HEK293 (cell line): Measurements from ENCODE around the gene TIAM2.

Experiments
- EGR2 ChIP-seq: fragments of 450-650 bp; formaldehyde crosslinking; IDR thresholded peaks from 2 replicates; pipeline ENCODE4 v1.5.1; 2016; ENCODE audit warnings: low read depth, missing biosample characterization, missing genetic modification characterization
- FEZF1 ChIP-seq: fragments of 450-650 bp; formaldehyde crosslinking; IDR thresholded peaks from 2 replicates; pipeline ENCODE4 v1.5.1; 2016; ENCODE audit warnings: missing biosample characterization, missing genetic modification characterization
- GLIS2 ChIP-seq: fragments of 450-650 bp; formaldehyde crosslinking; IDR thresholded peaks from 2 replicates; pipeline ENCODE4 v1.5.1; 2016; ENCODE audit warnings: missing biosample characterization, missing genetic modification characterization
- KLF9 ChIP-seq: fragments of 450-650 bp; formaldehyde crosslinking; IDR thresholded peaks from 2 replicates; pipeline ENCODE4 v1.5.1; 2016; ENCODE audit warnings: missing biosample characterization, missing genetic modification characterization, low read depth
- MZF1 ChIP-seq: fragments of 450-650 bp; formaldehyde crosslinking; IDR thresholded peaks from 2 replicates; pipeline ENCODE4 v1.5.1; 2017; ENCODE audit warnings: missing biosample characterization, missing genetic modification characterization, borderline replicate concordance
- SALL2 ChIP-seq: fragments of 450-650 bp; formaldehyde crosslinking; IDR thresholded peaks from 2 replicates; pipeline ENCODE4 v1.5.0; 2017; ENCODE audit warnings: missing biosample characterization, mild to moderate bottlenecking, missing genetic modification characterization, borderline replicate concordance
- SP3 ChIP-seq: fragments of 450-650 bp; formaldehyde crosslinking; IDR thresholded peaks from 2 replicates; pipeline ENCODE4 v1.5.1; 2016; ENCODE audit warnings: missing biosample characterization, missing genetic modification characterization
- ZBTB17 ChIP-seq: fragments of 450-650 bp; formaldehyde crosslinking; IDR thresholded peaks from 2 replicates; pipeline ENCODE4 v1.5.1; 2016; ENCODE audit warnings: missing biosample characterization, missing genetic modification characterization
- ZFP37 ChIP-seq: fragments of 450-650 bp; formaldehyde crosslinking; IDR thresholded peaks from 2 replicates; pipeline ENCODE4 v1.5.1; 2016; ENCODE audit warnings: missing biosample characterization, missing genetic modification characterization
- ZFP41 ChIP-seq: fragments of 450-650 bp; formaldehyde crosslinking; IDR thresholded peaks from 2 replicates; pipeline ENCODE4 v1.5.1; 2016; ENCODE audit warnings: missing biosample characterization, missing genetic modification characterization, borderline replicate concordance
- ZNF112 ChIP-seq: fragments of 450-650 bp; formaldehyde crosslinking; IDR thresholded peaks from 2 replicates; pipeline ENCODE4 v1.5.0; 2017; ENCODE audit warnings: missing biosample characterization, missing genetic modification characterization
- ZNF133 ChIP-seq: fragments of 450-650 bp; formaldehyde crosslinking; IDR thresholded peaks from 2 replicates; pipeline ENCODE4 v1.5.1; 2016; ENCODE audit warnings: missing biosample characterization, missing genetic modification characterization
- ZNF16 ChIP-seq: fragments of 450-650 bp; formaldehyde crosslinking; IDR thresholded peaks from 2 replicates; pipeline ENCODE4 v1.5.1; 2016; ENCODE audit warnings: low read depth, missing biosample characterization, missing genetic modification characterization
- ZNF248 ChIP-seq: fragments of 450-650 bp; formaldehyde crosslinking; IDR thresholded peaks from 2 replicates; pipeline ENCODE4 v1.5.1; 2017; ENCODE audit warnings: missing biosample characterization, missing genetic modification characterization
- ZNF311 ChIP-seq: fragments of 450-650 bp; formaldehyde crosslinking; IDR thresholded peaks from 2 replicates; pipeline ENCODE4 v1.5.1; 2017; ENCODE audit warnings: missing biosample characterization, missing genetic modification characterization, borderline replicate concordance
- ZNF341 ChIP-seq: fragments of 450-650 bp; formaldehyde crosslinking; IDR thresholded peaks from 2 replicates; pipeline ENCODE4; 2016; ENCODE audit warnings: low read depth, missing biosample characterization, missing genetic modification characterization
- ZNF350 ChIP-seq: fragments of 450-650 bp; formaldehyde crosslinking; IDR thresholded peaks from 2 replicates; pipeline ENCODE4 v1.5.0; 2017; ENCODE audit warnings: missing biosample characterization, mild to moderate bottlenecking, missing genetic modification characterization
- ZNF391 ChIP-seq: fragments of 450-650 bp; formaldehyde crosslinking; IDR thresholded peaks from 2 replicates; pipeline ENCODE4 v1.5.1; 2016; ENCODE audit warnings: low read depth, missing biosample characterization, missing genetic modification characterization, borderline replicate concordance
- ZNF600 ChIP-seq: fragments of 450-650 bp; formaldehyde crosslinking; IDR thresholded peaks from 2 replicates; pipeline ENCODE4 v1.5.1; 2016; ENCODE audit warnings: missing biosample characterization, missing genetic modification characterization
- ZNF623 ChIP-seq: fragments of 450-650 bp; formaldehyde crosslinking; IDR thresholded peaks from 2 replicates; pipeline ENCODE4 v1.5.1; 2016; ENCODE audit warnings: missing biosample characterization, missing genetic modification characterization
- ZNF830 ChIP-seq: fragments of 450-650 bp; IDR thresholded peaks from 2 replicates; pipeline ENCODE4 v1.5.0; 2018; ENCODE audit warnings: missing biosample characterization, missing genetic modification characterization, low read depth, mild to moderate bottlenecking, moderate library complexity
- ZSCAN16 ChIP-seq: fragments of 450-650 bp; formaldehyde crosslinking; IDR thresholded peaks from 2 replicates; pipeline ENCODE4 v1.5.1; 2016; ENCODE audit warnings: missing biosample characterization, missing genetic modification characterization
- TF ChIP-seq, protein P1 (sequence below): fragments of 450-650 bp; formaldehyde crosslinking; IDR thresholded peaks from 2 replicates; pipeline ENCODE4 v1.5.1; 2016; ENCODE audit warnings: missing biosample characterization, missing genetic modification characterization
- TF ChIP-seq, protein P2 (sequence below): fragments of 450-650 bp; formaldehyde crosslinking; IDR thresholded peaks from 2 replicates; pipeline ENCODE4 v1.5.1; 2016; ENCODE audit warnings: missing biosample characterization, missing genetic modification characterization
- TF ChIP-seq, protein P3 (sequence below): fragments of 450-650 bp; formaldehyde crosslinking; IDR thresholded peaks from 2 replicates; pipeline ENCODE4 v1.5.1; 2017; ENCODE audit warnings: missing biosample characterization, missing genetic modification characterization
- TF ChIP-seq, protein P4 (sequence below): fragments of 450-650 bp; formaldehyde crosslinking; conservative IDR thresholded peaks from 2 replicates; pipeline ENCODE4 v1.5.1; 2016; ENCODE audit warnings: low read depth, missing biosample characterization, missing genetic modification characterization

Gene TIAM2

DNA sequence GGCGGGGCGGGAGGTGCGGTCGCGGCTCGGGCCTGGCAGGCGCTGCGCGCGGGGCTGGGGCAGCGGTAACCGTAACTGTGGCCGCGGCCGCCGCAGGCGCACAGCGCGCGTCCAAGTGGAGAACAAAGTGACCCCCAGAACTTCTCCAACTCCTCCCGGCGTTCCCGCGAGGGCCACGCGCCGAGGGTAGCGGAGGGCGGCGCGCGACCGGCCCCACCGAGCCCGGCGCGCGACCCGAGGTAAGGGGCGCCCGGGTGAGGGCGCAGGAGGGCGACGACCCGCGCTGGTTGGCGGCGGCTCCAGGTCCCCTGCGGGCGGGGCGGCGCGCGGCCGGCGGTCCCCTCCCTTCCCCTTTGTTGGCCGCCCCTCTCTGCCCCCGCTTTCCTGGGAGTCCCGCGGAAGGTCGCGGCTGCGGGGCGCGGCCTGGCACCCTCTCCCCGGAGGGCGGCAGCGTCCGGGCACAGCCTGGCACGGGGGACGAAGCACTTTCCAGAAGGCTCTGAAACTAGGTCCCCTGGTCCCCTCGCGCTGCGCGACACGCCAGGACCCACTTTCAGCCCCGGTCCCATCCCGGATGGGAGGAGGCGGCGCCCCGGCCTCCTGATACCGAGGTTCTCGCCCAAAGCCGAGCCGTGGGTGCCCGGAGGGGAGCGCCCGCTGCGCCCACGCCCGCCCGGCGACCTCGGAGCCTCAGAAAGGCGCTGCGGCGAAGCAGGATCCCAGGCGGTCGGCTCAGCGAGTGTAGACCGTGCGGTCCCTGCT lies at the start of gene TIAM2 (continued):
- peak; percentile 75 for TF ChIP-seq EGR2 (tag by site-specific recombination)
- TF ChIP-seq ZNF341 = peak; percentile 90
- TF ChIP-seq FEZF1 = no peak
- peak; percentile 44 for TF ChIP-seq ZNF600
- TF ChIP-seq SP3 (tag by site-specific recombination) = peak; percentile 31
- TF ChIP-seq, protein P1, sequence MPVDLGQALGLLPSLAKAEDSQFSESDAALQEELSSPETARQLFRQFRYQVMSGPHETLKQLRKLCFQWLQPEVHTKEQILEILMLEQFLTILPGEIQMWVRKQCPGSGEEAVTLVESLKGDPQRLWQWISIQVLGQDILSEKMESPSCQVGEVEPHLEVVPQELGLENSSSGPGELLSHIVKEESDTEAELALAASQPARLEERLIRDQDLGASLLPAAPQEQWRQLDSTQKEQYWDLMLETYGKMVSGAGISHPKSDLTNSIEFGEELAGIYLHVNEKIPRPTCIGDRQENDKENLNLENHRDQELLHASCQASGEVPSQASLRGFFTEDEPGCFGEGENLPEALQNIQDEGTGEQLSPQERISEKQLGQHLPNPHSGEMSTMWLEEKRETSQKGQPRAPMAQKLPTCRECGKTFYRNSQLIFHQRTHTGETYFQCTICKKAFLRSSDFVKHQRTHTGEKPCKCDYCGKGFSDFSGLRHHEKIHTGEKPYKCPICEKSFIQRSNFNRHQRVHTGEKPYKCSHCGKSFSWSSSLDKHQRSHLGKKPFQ (tag by site-specific recombination) = no peak
- peak; percentile 16; the same call in 1 of the 2 replicates for TF ChIP-seq KLF9 (tag by site-specific recombination)
- TF ChIP-seq GLIS2 (tag by site-specific recombination) = peak; percentile 55
- TF ChIP-seq ZFP41 (tag by site-specific recombination) = no peak
- TF ChIP-seq, protein P2, sequence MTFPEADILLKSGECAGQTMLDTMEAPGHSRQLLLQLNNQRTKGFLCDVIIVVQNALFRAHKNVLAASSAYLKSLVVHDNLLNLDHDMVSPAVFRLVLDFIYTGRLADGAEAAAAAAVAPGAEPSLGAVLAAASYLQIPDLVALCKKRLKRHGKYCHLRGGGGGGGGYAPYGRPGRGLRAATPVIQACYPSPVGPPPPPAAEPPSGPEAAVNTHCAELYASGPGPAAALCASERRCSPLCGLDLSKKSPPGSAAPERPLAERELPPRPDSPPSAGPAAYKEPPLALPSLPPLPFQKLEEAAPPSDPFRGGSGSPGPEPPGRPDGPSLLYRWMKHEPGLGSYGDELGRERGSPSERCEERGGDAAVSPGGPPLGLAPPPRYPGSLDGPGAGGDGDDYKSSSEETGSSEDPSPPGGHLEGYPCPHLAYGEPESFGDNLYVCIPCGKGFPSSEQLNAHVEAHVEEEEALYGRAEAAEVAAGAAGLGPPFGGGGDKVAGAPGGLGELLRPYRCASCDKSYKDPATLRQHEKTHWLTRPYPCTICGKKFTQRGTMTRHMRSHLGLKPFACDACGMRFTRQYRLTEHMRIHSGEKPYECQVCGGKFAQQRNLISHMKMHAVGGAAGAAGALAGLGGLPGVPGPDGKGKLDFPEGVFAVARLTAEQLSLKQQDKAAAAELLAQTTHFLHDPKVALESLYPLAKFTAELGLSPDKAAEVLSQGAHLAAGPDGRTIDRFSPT (tag by site-specific recombination) = peak; percentile 86
- no peak for TF ChIP-seq ZNF112 (tag by site-specific recombination)
- TF ChIP-seq ZNF830 (tag by site-specific recombination) = no peak
- TF ChIP-seq MZF1 (tag by site-specific recombination) = 0 out of 2 replicates have a peak, but pooled peaks have one; percentile 14
- no peak for TF ChIP-seq SALL2 (tag by site-specific recombination)
- no peak for TF ChIP-seq ZNF133
- no peak for TF ChIP-seq ZNF248 (tag by site-specific recombination)
- TF ChIP-seq ZNF16 (tag by site-specific recombination) = no peak
- no peak for TF ChIP-seq ZSCAN16 (tag by site-specific recombination)
- TF ChIP-seq, protein P3, sequence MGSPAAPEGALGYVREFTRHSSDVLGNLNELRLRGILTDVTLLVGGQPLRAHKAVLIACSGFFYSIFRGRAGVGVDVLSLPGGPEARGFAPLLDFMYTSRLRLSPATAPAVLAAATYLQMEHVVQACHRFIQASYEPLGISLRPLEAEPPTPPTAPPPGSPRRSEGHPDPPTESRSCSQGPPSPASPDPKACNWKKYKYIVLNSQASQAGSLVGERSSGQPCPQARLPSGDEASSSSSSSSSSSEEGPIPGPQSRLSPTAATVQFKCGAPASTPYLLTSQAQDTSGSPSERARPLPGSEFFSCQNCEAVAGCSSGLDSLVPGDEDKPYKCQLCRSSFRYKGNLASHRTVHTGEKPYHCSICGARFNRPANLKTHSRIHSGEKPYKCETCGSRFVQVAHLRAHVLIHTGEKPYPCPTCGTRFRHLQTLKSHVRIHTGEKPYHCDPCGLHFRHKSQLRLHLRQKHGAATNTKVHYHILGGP (tag by site-specific recombination) = no peak
- TF ChIP-seq, protein P4, sequence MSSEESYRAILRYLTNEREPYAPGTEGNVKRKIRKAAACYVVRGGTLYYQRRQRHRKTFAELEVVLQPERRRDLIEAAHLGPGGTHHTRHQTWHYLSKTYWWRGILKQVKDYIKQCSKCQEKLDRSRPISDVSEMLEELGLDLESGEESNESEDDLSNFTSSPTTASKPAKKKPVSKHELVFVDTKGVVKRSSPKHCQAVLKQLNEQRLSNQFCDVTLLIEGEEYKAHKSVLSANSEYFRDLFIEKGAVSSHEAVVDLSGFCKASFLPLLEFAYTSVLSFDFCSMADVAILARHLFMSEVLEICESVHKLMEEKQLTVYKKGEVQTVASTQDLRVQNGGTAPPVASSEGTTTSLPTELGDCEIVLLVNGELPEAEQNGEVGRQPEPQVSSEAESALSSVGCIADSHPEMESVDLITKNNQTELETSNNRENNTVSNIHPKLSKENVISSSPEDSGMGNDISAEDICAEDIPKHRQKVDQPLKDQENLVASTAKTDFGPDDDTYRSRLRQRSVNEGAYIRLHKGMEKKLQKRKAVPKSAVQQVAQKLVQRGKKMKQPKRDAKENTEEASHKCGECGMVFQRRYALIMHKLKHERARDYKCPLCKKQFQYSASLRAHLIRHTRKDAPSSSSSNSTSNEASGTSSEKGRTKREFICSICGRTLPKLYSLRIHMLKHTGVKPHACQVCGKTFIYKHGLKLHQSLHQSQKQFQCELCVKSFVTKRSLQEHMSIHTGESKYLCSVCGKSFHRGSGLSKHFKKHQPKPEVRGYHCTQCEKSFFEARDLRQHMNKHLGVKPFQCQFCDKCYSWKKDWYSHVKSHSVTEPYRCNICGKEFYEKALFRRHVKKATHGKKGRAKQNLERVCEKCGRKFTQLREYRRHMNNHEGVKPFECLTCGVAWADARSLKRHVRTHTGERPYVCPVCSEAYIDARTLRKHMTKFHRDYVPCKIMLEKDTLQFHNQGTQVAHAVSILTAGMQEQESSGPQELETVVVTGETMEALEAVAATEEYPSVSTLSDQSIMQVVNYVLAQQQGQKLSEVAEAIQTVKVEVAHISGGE (tag by site-specific recombination) = no peak
- no peak for TF ChIP-seq ZNF311 (tag by site-specific recombination)
- TF ChIP-seq ZNF623 (tag by site-specific recombination) = no peak
- no peak for TF ChIP-seq ZFP37
- peak; percentile 50; the same call in 1 of the 2 replicates for TF ChIP-seq ZBTB17
- no peak for TF ChIP-seq ZNF391 (tag by site-specific recombination)
- no peak for TF ChIP-seq ZNF350 (tag by site-specific recombination)
